ENCODE data around the gene SNAP47.

Gene SNAP47

GRCh38 chr1:227815468-227816409 is 80.5 kb downstream of the SNAP47 start, which contains the start of gene PRSS38:
Gene PRSS38 (plus strand): TSS chr1:227815675. CDS start chr1:227815717, 42 bp downstream.
- H3K9me3 Mint-ChIP-seq, result peaks cover 12% of the 10 kb centered on the region
- H3K27me3 Mint-ChIP-seq, result no peaks in the 10 kb centered on the region
- H3K4me3 Mint-ChIP-seq, result no peak within 1 kb of the TSS
- DNase-seq (ENCODE audit: low spot score in 2 of 2) (no peak), ATAC-seq (ENCODE audit: low read depth) (no peak)
- no peak within 1 kb of the TSS for H3K27ac Mint-ChIP-seq
- no peaks in the 10 kb centered on the region for H3K4me1 Mint-ChIP-seq
- peaks cover 5% of the 10 kb centered on the region for H3K36me3 Mint-ChIP-seq

- no peaks in the 10 kb centered on the region for H3K27me3 Mint-ChIP-seq
- peaks cover 18% of the 10 kb centered on the region for H3K9me3 Mint-ChIP-seq
- DNase-seq (ENCODE audit: low spot score in 2 of 2) (no peak), ATAC-seq (ENCODE audit: low read depth) (no peak)
- H3K4me1 Mint-ChIP-seq, result no peaks in the 10 kb centered on the region
- peaks cover 5% of the 10 kb centered on the region for H3K36me3 Mint-ChIP-seq
- no peak overlapping the region for H3K27ac Mint-ChIP-seq
- no peak overlapping the region for H3K4me3 Mint-ChIP-seq
Measured at GRCh38 chr1:227816750-227817446, 81.7 kb downstream of the SNAP47 start.

DNA sequence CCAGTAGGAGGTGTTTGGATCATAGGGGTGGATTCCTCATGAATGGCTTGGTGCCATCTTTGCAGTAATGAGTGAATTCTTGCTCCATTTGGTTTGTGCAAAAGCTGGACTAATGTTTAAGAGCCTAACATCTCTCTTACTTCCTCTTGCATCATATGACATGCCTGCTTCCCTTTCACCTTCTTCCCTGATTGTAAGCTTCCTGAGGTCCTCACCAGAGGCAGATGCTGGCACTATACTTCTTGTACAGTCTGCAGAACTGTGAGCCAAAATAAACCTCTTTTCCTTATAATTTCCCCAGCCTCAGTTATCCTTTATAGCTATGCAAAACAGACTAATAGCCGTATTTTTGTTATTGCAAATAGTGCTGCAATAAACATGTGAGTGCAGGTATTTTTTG is 88.3 kb downstream of the SNAP47 start:
- peaks cover 4% of the 10 kb centered on the region for H3K27me3 Mint-ChIP-seq
- H3K9me3 Mint-ChIP-seq, result peaks cover 14% of the 10 kb centered on the region
- no peak overlapping the region for H3K4me3 Mint-ChIP-seq
- ATAC-seq (ENCODE audit: low read depth) (no peak), DNase-seq (ENCODE audit: low spot score in 2 of 2) (no peak)
- H3K27ac Mint-ChIP-seq, result no peak overlapping the region
- H3K36me3 Mint-ChIP-seq, result peaks cover 2% of the 10 kb centered on the region
- no peaks in the 10 kb centered on the region for H3K4me1 Mint-ChIP-seq

- Mint-ChIP-seq H3K4me1 (no peaks in the 10 kb centered on the region), H3K9me3 (peaks cover 16% of the 10 kb centered on the region), H3K36me3 (peaks cover 2% of the 10 kb centered on the region), H3K4me3 (no peak overlapping the region), H3K27me3 (peaks cover 4% of the 10 kb centered on the region), H3K27ac (no peak overlapping the region)
- no peak for ATAC-seq (ENCODE audit: low read depth)
- DNase-seq (ENCODE audit: low spot score in 2 of 2), result no peak
Measured at GRCh38 chr1:227824204-227824603, 89.0 kb downstream of the SNAP47 start.

- peaks cover 4% of the 10 kb centered on the region for H3K36me3 Mint-ChIP-seq
- H3K27me3 Mint-ChIP-seq, result peaks cover 5% of the 10 kb centered on the region
- H3K27ac Mint-ChIP-seq, result no peak overlapping the region
- no peaks in the 10 kb centered on the region for H3K4me1 Mint-ChIP-seq
- no peak overlapping the region for H3K4me3 Mint-ChIP-seq
- DNase-seq (ENCODE audit: low spot score in 2 of 2), result no peak
- H3K9me3 Mint-ChIP-seq, result peaks cover 11% of the 10 kb centered on the region
- no peak for ATAC-seq (ENCODE audit: low read depth)
Measured at GRCh38 chr1:227828786-227829185, 93.6 kb downstream of the SNAP47 start.
